Naive B cell (primary cell): Measurements from ENCODE around the gene KRT7. TPM values are rescaled to one million over a fixed set of nuclear protein-coding genes. Genes with fewer than 3 reads are reported as not detected.
A peak's percentile ranks its signal among the peaks of the same experiment; 100 is the strongest.

ENCODE experiments used
- ATAC-seq, 2 donors: fragments of 150-1000 bp; cut with Tn5 transposase; 2 replicates each; pipeline ENCODE4 v1.10.0; 2021; ENCODE audit warnings: low read depth in 2 of 2, mild to moderate bottlenecking in 2 of 2, moderate library complexity in 2 of 2
- DNase-seq: peaks from one replicate; pipeline ENCODE4 v3.0.0; 2022
- H3K27ac Mint-ChIP-seq, 6 donors: one replicate each; pipeline ENCODE4 v1.8.0; 2020 to 2022; ENCODE audit warnings: mild to moderate bottlenecking in 6 of 6, mixed read lengths in 6 of 6, moderate library complexity in 5 of 6, inconsistent platforms in 2 of 6
- H3K27me3 Mint-ChIP-seq, 3 donors: one replicate each; pipeline ENCODE4 v1.8.0; 2021 to 2022; ENCODE audit warnings: mixed read lengths in 3 of 3, mild to moderate bottlenecking in 1 of 3
- H3K36me3 Mint-ChIP-seq, 2 donors: one replicate each; pipeline ENCODE4 v1.8.0; 2020 to 2022; ENCODE audit warnings: mixed read lengths in 2 of 2, inconsistent platforms in 1 of 2, mild to moderate bottlenecking in 1 of 2
- H3K4me1 Mint-ChIP-seq, 3 donors: one replicate each; pipeline ENCODE4 v1.8.0; 2020 to 2022; ENCODE audit warnings: mixed read lengths in 3 of 3, inconsistent platforms in 1 of 3, mild to moderate bottlenecking in 1 of 3, moderate library complexity in 1 of 3
- H3K4me3 Mint-ChIP-seq, 8 donors: one replicate each; pipeline ENCODE4 v1.8.0; 2020 to 2022; ENCODE audit warnings: mild to moderate bottlenecking in 8 of 8, mixed read lengths in 8 of 8, moderate library complexity in 8 of 8, inconsistent platforms in 2 of 8
- H3K9me3 Mint-ChIP-seq, 7 donors: one replicate each; pipeline ENCODE4 v1.8.0; 2020 to 2022; ENCODE audit warnings: mixed read lengths in 7 of 7, mild to moderate bottlenecking in 5 of 7, inconsistent platforms in 2 of 7, moderate library complexity in 1 of 7
- polyA plus RNA-seq, 6 donors: library from polyadenylated mRNA; unstranded; fragments of 300-500 nt; fragmentation: Illumina TruSeq; gene quantifications; one replicate each; pipeline ENCODE4 v1.2.3, GENCODE V29; 2021; ENCODE audit warnings: low read depth in 6 of 6

Gene KRT7
- polyA plus RNA-seq, 6 donors from 2014 or later, result not detected

- H3K9me3 Mint-ChIP-seq, result no peaks in the 10 kb centered on the region
- DNase-seq, result no peak
- H3K4me1 Mint-ChIP-seq, result no peaks in the 10 kb centered on the region
- H3K27ac Mint-ChIP-seq, result no peak overlapping the region
- H3K4me3 Mint-ChIP-seq, result no peak overlapping the region
- H3K27me3 Mint-ChIP-seq, result peaks cover 38 to 43% (median 41%) of the 10 kb centered on the region in 3 donors
- ATAC-seq, result no peak
- no peaks in the 10 kb centered on the region for H3K36me3 Mint-ChIP-seq
These were observed 10.4 kb upstream of the KRT7 start for GRCh38 chr12:52222692-52223091.

GRCh38 chr12:52223406-52224039, 9.5 kb upstream of the KRT7 start:
- H3K27me3 Mint-ChIP-seq, result peaks cover 38 to 47% (median 43%) of the 10 kb centered on the region in 3 donors

GRCh38 chr12:52224151-52224550, 8.9 kb upstream of the KRT7 start:
- no peaks in the 10 kb centered on the region for H3K9me3 Mint-ChIP-seq
- no peak for ATAC-seq
- DNase-seq, result no peak
- no peak overlapping the region for H3K4me3 Mint-ChIP-seq
- no peaks in the 10 kb centered on the region for H3K36me3 Mint-ChIP-seq
- H3K27me3 Mint-ChIP-seq, result peaks cover 37 to 48% (median 45%) of the 10 kb centered on the region in 3 donors
- no peak overlapping the region for H3K27ac Mint-ChIP-seq
- H3K4me1 Mint-ChIP-seq, result no peaks in the 10 kb centered on the region

More at GRCh38 chr12:52223406-52224039, 9.5 kb upstream of the KRT7 start:
- no peaks in the 10 kb centered on the region for H3K4me1 Mint-ChIP-seq
- no peaks in the 10 kb centered on the region for H3K36me3 Mint-ChIP-seq
- no peak for DNase-seq
- no peaks in the 10 kb centered on the region for H3K9me3 Mint-ChIP-seq
- no peak for ATAC-seq
- no peak overlapping the region for H3K27ac Mint-ChIP-seq
- peak overlapping the region in 1 of 8 donors; percentile 1 for H3K4me3 Mint-ChIP-seq

- Mint-ChIP-seq H3K4me1 (no peaks in the 10 kb centered on the region), H3K27ac (no peak overlapping the region), H3K36me3 (no peaks in the 10 kb centered on the region), H3K9me3 (no peaks in the 10 kb centered on the region), H3K27me3 (peaks cover 40 to 52% (median 49%) of the 10 kb centered on the region in 3 donors), H3K4me3 (no peak overlapping the region)
- DNase-seq, result no peak
- ATAC-seq, result no peak
These were observed 7.3 kb upstream of the KRT7 start for GRCh38 chr12:52225752-52226151.

- peaks cover 36 to 52% (median 51%) of the 10 kb centered on the region in 3 donors for H3K27me3 Mint-ChIP-seq
- DNase-seq, result no peak
These were observed 6.6 kb upstream of the KRT7 start for GRCh38 chr12:52226446-52226845.

GRCh38 chr12:52227606-52228166, 5.4 kb upstream of the KRT7 start:
- no peaks in the 10 kb centered on the region for H3K9me3 Mint-ChIP-seq
- no peak overlapping the region for H3K27ac Mint-ChIP-seq
- H3K27me3 Mint-ChIP-seq, result peaks cover 48 to 54% (median 51%) of the 10 kb centered on the region in 3 donors
- ATAC-seq, result no peak
- no peaks in the 10 kb centered on the region for H3K4me1 Mint-ChIP-seq
- no peaks in the 10 kb centered on the region for H3K36me3 Mint-ChIP-seq
- DNase-seq, result no peak
- peak overlapping the region in 1 of 8 donors; percentile 23 for H3K4me3 Mint-ChIP-seq

More at GRCh38 chr12:52226446-52226845, 6.6 kb upstream of the KRT7 start:
- ATAC-seq, result no peak
- Mint-ChIP-seq H3K36me3 (no peaks in the 10 kb centered on the region), H3K27ac (no peak overlapping the region), H3K4me1 (no peaks in the 10 kb centered on the region), H3K9me3 (no peaks in the 10 kb centered on the region), H3K4me3 (no peak overlapping the region)

- ATAC-seq (no peak), DNase-seq (no peak)
- H3K36me3 Mint-ChIP-seq, result no peaks in the 10 kb centered on the region
- H3K27me3 Mint-ChIP-seq, result peaks cover 48 to 57% (median 52%) of the 10 kb centered on the region in 3 donors
- H3K9me3 Mint-ChIP-seq, result no peaks in the 10 kb centered on the region
- no peaks in the 10 kb centered on the region for H3K4me1 Mint-ChIP-seq
- H3K4me3 Mint-ChIP-seq, result no peak overlapping the region
- H3K27ac Mint-ChIP-seq, result no peak overlapping the region
These were observed 4.7 kb upstream of the KRT7 start for GRCh38 chr12:52228366-52228765.

- Mint-ChIP-seq H3K4me3 (no peak overlapping the region), H3K9me3 (no peaks in the 10 kb centered on the region), H3K27me3 (peaks cover 45 to 57% (median 52%) of the 10 kb centered on the region in 3 donors), H3K27ac (no peak overlapping the region), H3K4me1 (no peaks in the 10 kb centered on the region), H3K36me3 (no peaks in the 10 kb centered on the region)
- DNase-seq (no peak), ATAC-seq (no peak)
These were observed 4.1 kb upstream of the KRT7 start for GRCh38 chr12:52228931-52229330.

- Mint-ChIP-seq H3K27me3 (peaks cover 36 to 59% (median 57%) of the 10 kb centered on the region in 3 donors), H3K27ac (peak overlapping the region in 1 of 6 donors; percentile 1), H3K4me3 (no peak overlapping the region), H3K4me1 (no peaks in the 10 kb centered on the region), H3K9me3 (no peaks in the 10 kb centered on the region), H3K36me3 (no peaks in the 10 kb centered on the region)
- DNase-seq (no peak), ATAC-seq (no peak)
These were observed 3.2 kb upstream of the KRT7 start for GRCh38 chr12:52229836-52230343.

- peak overlapping the region in 1 of 6 donors; percentile 85 for H3K27ac Mint-ChIP-seq
- peak overlapping the region in 1 of 8 donors; percentile 55 for H3K4me3 Mint-ChIP-seq
- H3K36me3 Mint-ChIP-seq, result no peaks in the 10 kb centered on the region
- ATAC-seq (no peak), DNase-seq (no peak)
- H3K4me1 Mint-ChIP-seq, result no peaks in the 10 kb centered on the region
- H3K9me3 Mint-ChIP-seq, result no peaks in the 10 kb centered on the region
- H3K27me3 Mint-ChIP-seq, result peaks cover 34 to 65% (median 63%) of the 10 kb centered on the region in 3 donors
These were observed 2.4 kb upstream of the KRT7 start for GRCh38 chr12:52230364-52231281.

- Mint-ChIP-seq H3K9me3 (no peaks in the 10 kb centered on the region), H3K27me3 (peaks cover 34 to 69% (median 66%) of the 10 kb centered on the region in 3 donors), H3K27ac (no peak overlapping the region), H3K4me1 (no peaks in the 10 kb centered on the region), H3K4me3 (peak overlapping the region in 1 of 8 donors; percentile 61), H3K36me3 (no peaks in the 10 kb centered on the region)
- no peak for DNase-seq
- no peak for ATAC-seq
These were observed 1.5 kb upstream of the KRT7 start for GRCh38 chr12:52231305-52232202.

GRCh38 chr12:52232203-52232673, 805 bp upstream of the KRT7 start:
- H3K4me1 Mint-ChIP-seq, result no peaks in the 10 kb centered on the region

More at GRCh38 chr12:52232203-52232673, 805 bp upstream of the KRT7 start:
- ATAC-seq (no peak), DNase-seq (no peak)
- Mint-ChIP-seq H3K27ac (no peak overlapping the region), H3K36me3 (no peaks in the 10 kb centered on the region), H3K4me3 (peak overlapping the region in 2 of 8 donors; percentile 61 to 68), H3K27me3 (peaks cover 40 to 74% (median 66%) of the 10 kb centered on the region in 3 donors), H3K9me3 (no peaks in the 10 kb centered on the region)
